A549 (cell line): ENCODE data around the gene MUC2. TPM values are rescaled to one million over a fixed set of nuclear protein-coding genes. Genes with fewer than 3 reads are reported as not detected.

Experiments used
- ATAC-seq, 2 experiments: fragments of 200-7000 bp in 1 of 2; fragments of >200 bp in 1 of 2; cut with Nextera tagmentation in 1 of 2; cut with Tn5 transposase in 1 of 2; 3 replicates each; pipeline versions ENCODE4 v1.8.0 to v1.9.1; 2018 to 2020; ENCODE audit warnings: mild to moderate bottlenecking in 1 of 2, moderate library complexity in 1 of 2
- CTCF ChIA-PET: fragments of 300-600 bp; sonication (Branson Sonifier 250); formaldehyde crosslinking; extraction: SDS; loops from one replicate; lab custom pipeline; 2021; ENCODE audit warnings: antibody characterized with exemption, inconsistent platforms; lab: Yijun Ruan, JAX
- POLR2A ChIA-PET: fragments of 350-600 bp; formaldehyde crosslinking; extraction: SDS; loops from one replicate; lab custom pipeline; 2021; ENCODE audit warnings: antibody characterized with exemption, inconsistent platforms; lab: Yijun Ruan, JAX
- DNase-seq, 2 experiments: peaks; one replicate each; pipeline versions ENCODE4 v3.0.0 to v3.0.0-alpha.2; 2011 to 2016; ENCODE audit warnings: low read depth in 1 of 2, low spot score in 1 of 2
- FAIRE-seq: peaks from 2 replicates; lab custom pipeline; 2011; peaks lifted over from hg19 to GRCh38; lab: Jason Lieb, UNC
- H3K27ac ChIP-seq, 2 experiments: fragments of >200 bp; sonication (Bioruptor Twin); formaldehyde crosslinking; 3 replicates each; pipeline ENCODE4 v1.5.1; 2016 to 2017
- H3K4me1 ChIP-seq: fragments of >200 bp; sonication (Bioruptor Twin); formaldehyde crosslinking; 3 replicates; pipeline ENCODE4 v1.6.1; 2016
- H3K4me2 ChIP-seq: fragments of >200 bp; sonication (Bioruptor Twin); formaldehyde crosslinking; 3 replicates; pipeline ENCODE4 v1.6.1; 2016
- H3K4me3 ChIP-seq: fragments of >200 bp; sonication (Bioruptor Twin); formaldehyde crosslinking; 3 replicates; pipeline ENCODE4 v1.5.1; 2016
- H3K9me3 ChIP-seq: fragments of >200 bp; sonication (Bioruptor Twin); formaldehyde crosslinking; 3 replicates; pipeline ENCODE4 v1.6.1; 2016
- CBX8 ChIP-seq: fragments of 200-600 bp; sonication (generic); IDR thresholded peaks from 2 replicates; pipeline ENCODE4 v1.6.1; 2016
- EHMT2 ChIP-seq: fragments of 200-600 bp; sonication (generic); IDR thresholded peaks from 2 replicates; pipeline ENCODE4 v1.6.1; 2016; ENCODE audit warnings: antibody characterized with exemption, low read depth, mild to moderate bottlenecking, moderate library complexity
- HDAC2 ChIP-seq: fragments of 200-600 bp; sonication (generic); IDR thresholded peaks from 2 replicates; pipeline ENCODE4 v1.6.1; 2016
- HOXB5 ChIP-seq: fragments of 250-450 bp; sonication (Bioruptor Pico); IDR thresholded peaks from 2 replicates; pipeline ENCODE4 v1.5.0; 2020; ENCODE audit warnings: mild to moderate bottlenecking, moderate library complexity
- JUN ChIP-seq, 2 experiments: fragments of >200 bp; sonication (Bioruptor Twin); formaldehyde crosslinking; IDR thresholded peaks; 2 replicates in 1 of 2; 3 replicates in 1 of 2; pipeline ENCODE4 v1.6.1; 2016 to 2017
- KDM5A ChIP-seq: fragments of 200-600 bp; sonication (generic); IDR thresholded peaks from 2 replicates; pipeline ENCODE4 v1.6.1; 2016; ENCODE audit warnings: antibody characterized with exemption, mild to moderate bottlenecking
- MYC ChIP-seq: IDR thresholded peaks from 2 replicates; pipeline ENCODE4 v1.6.1; 2012; ENCODE audit warnings: mild to moderate bottlenecking, inconsistent platforms, low read length, improper control_type of control experiment, borderline replicate concordance
- NR3C1 ChIP-seq: fragments of >200 bp; sonication (Bioruptor Twin); formaldehyde crosslinking; IDR thresholded peaks from 3 replicates; pipeline ENCODE4 v1.6.1; 2017
- POLR2AphosphoS2 ChIP-seq: conservative IDR thresholded peaks from 2 replicates; pipeline ENCODE4 v1.6.1; 2012; ENCODE audit warnings: low read length, improper control_type of control experiment, inconsistent platforms
- RARB ChIP-seq: fragments of 250-450 bp; sonication (Bioruptor Pico); IDR thresholded peaks from 2 replicates; pipeline ENCODE4 v1.8.0; 2021; ENCODE audit warnings: mild to moderate bottlenecking, moderate library complexity
- RCOR1 ChIP-seq: fragments of 150-350 bp; IDR thresholded peaks from 2 replicates; pipeline ENCODE4 v1.6.1; 2014; ENCODE audit warnings: antibody characterized with exemption, low read length, low read depth
- RNF2 ChIP-seq: fragments of 200-600 bp; sonication (generic); IDR thresholded peaks from 2 replicates; pipeline ENCODE4 v1.6.1; 2016; ENCODE audit warnings: low read depth, mild to moderate bottlenecking, antibody characterized with exemption, moderate library complexity, borderline replicate concordance
- SMC3 ChIP-seq: fragments of >200 bp; sonication (Bioruptor Twin); formaldehyde crosslinking; IDR thresholded peaks from 3 replicates; pipeline ENCODE4 v1.6.1; 2018; ENCODE audit warnings: inconsistent platforms
- SREBF2 ChIP-seq: fragments of 450-650 bp; IDR thresholded peaks from 2 replicates; pipeline ENCODE4 v1.6.1; 2014; ENCODE audit warnings: mild to moderate bottlenecking, moderate library complexity
- ZFP36 ChIP-seq: fragments of 450-650 bp; IDR thresholded peaks from 2 replicates; pipeline ENCODE4 v1.6.1; 2014; ENCODE audit warnings: borderline replicate concordance; ENCODE audit not compliant: partially characterized antibody
- WGBS: methylation state at CpG from one replicate; pipeline ENCODE4 v1.1.6; 2017; ENCODE audit errors: missing lambda C conversion rate; 5-methylcytosine and 5-hydroxymethylcytosine counted together
- polyA plus RNA-seq, 4 experiments: library from polyadenylated mRNA; depleted of rRNA in 3 of 4; stranded (reverse); fragments of >200 nt; fragmentation: RNase III in 1 of 4; extraction: RNeasy Plus Mini Kit Qiagen cat#74134 plus additional on column Dnase treatment in 1 of 4; gene quantifications; 2 replicates in 3 of 4; 3 replicates in 1 of 4; pipeline ENCODE4 v1.2.3, GENCODE V29; 2011 to 2017
- TF ChIP-seq, protein P1 (sequence below): fragments of 450-650 bp; IDR thresholded peaks from 2 replicates; pipeline ENCODE4 v1.6.1; 2014; ENCODE audit warnings: antibody characterized with exemption
- TF ChIP-seq, protein P2 (sequence below): IDR thresholded peaks from 2 replicates; pipeline ENCODE4 v1.6.1; 2012

Gene MUC2
- polyA plus RNA-seq, 2 of the 4 experiments (the other 2 are of a cell fraction) = 0.01 to 0.03 TPM

DNA sequence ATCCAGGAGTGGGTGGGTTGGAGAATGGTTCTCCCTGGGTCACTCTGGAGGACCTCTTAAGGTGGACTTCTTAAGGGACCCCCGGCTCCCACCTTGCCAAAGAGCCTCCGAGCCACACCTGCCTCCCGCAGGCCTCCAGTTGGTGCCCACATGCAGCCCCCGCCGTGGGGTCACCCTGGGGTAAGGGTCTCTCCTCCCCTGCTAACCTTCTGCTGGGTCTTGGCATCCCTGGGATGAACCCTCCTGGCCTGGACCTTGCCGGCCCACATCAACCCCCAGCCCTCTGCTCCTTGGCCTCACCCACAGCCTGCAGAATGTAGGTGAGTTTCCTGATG lies 25.6 kb upstream of the MUC2 start:
- FAIRE-seq (no peak), ATAC-seq (no peak)
- POLR2A ChIA-PET = no interaction called here
- Histone ChIP-seq H3K4me1 (peaks cover 33% of the 10 kb centered on the region), H3K27ac (no peak overlapping the region), H3K4me2 (no peak overlapping the region)
- WGBS = 89% methylated on average over 6 of the region's 6 CpGs
- TF ChIP-seq, protein P1, sequence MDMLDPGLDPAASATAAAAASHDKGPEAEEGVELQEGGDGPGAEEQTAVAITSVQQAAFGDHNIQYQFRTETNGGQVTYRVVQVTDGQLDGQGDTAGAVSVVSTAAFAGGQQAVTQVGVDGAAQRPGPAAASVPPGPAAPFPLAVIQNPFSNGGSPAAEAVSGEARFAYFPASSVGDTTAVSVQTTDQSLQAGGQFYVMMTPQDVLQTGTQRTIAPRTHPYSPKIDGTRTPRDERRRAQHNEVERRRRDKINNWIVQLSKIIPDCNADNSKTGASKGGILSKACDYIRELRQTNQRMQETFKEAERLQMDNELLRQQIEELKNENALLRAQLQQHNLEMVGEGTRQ = no peak
- TF ChIP-seq, all 56 proteins: peak for 0
- DNase-seq = no peak
- Histone ChIP-seq H3K9me3 (0 out of 3 replicates have a peak, but pooled peaks cover 3% of the 10 kb centered on the region), H3K4me3 (no peak overlapping the region)
- CTCF ChIA-PET = interaction anchor here (2.9 to 3.1 kb wide), 3 partner anchors 19 to 150 kb away, joined by 9 to 20 read pairs (median 19); no protein-coding TSS in a partner anchor

DNA sequence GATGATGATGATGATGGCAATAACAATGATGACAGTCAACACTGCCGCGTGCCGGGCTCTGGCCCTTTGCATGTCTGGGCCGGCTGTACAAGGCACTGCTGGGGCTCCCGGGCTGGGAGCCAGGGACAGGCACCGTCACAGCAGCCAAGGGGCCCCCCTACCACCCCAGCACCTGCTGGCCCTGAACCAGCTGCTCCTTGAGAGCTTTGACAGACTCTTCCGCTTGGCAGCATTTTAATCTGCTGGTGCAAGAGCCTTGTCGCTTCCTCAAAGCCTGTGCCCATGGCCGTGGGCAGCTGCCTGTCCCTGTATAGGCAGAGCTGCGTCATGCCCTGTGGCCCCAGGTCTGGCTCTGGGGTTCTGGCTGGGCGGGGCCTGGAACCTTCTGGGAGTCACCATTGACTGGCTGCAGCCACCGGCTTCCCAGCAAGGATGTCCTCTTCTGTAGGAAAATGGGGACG lies 25.2 kb upstream of the MUC2 start:
- WGBS = 95% methylated on average over 8 of the region's 13 CpGs
- peaks cover 37% of the 10 kb centered on the region for H3K4me1 ChIP-seq
- no peak for DNase-seq
- H3K4me2 ChIP-seq = no peak overlapping the region
- no peak for FAIRE-seq
- 0 out of 3 replicates have a peak, but pooled peaks cover 3% of the 10 kb centered on the region for H3K9me3 ChIP-seq
- TF ChIP-seq NR3C1 (no peak), CBX8 (no peak)
- H3K27ac ChIP-seq = no peak overlapping the region
- ChIA-PET POLR2A (no interaction called here), CTCF (interaction anchor here (1.7 to 3.9 kb wide), 13 partner anchors 7 to 202 kb away, joined by 4 to 40 read pairs (median 20); partner anchors contain the start of genes AP2A2 and MUC6)
- no peak overlapping the region for H3K4me3 ChIP-seq
- no peak for ATAC-seq

DNA sequence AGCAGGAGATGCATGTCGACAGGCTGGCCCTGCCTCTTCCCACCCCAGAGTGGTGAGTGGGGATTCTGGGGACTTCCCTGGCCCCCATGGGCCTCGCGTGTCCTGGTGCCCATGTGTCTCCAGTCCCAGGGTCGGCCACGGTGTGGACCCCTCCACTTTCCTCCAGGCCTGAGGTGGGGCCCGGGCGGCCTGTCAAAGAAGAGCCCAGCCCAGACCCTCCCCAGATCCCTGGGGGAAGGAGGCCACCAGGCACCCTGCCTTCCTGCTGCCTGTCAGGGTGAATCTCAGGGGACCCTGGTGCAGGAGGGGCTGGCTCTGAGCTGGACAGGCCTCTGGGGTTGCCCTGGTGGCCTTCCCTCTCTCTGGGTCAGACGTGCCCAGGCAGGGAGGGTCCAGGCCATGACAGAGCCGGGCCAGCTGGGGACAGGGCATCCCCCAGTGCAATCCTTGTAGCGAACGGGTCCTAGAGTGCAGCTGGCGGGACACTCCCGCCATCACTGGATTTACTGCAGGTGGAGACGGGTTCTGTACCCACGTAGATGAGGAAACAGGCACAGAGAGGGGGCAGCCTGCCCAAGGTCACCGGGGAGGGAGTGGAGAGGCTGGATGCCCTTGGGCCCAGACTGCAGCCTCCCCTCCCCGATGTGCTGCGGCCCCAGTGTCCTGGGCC lies 24.6 kb upstream of the MUC2 start:
- H3K4me1 ChIP-seq = peaks cover 42% of the 10 kb centered on the region
- CTCF ChIA-PET = interaction anchor here (0.5 to 3.9 kb wide), 45 partner anchors 7 to 233 kb away, joined by 3 to 40 read pairs (median 7); partner anchors contain the start of genes AP2A2, MUC2 and MUC6
- 81% methylated on average over 14 of the region's 18 CpGs for WGBS
- DNase-seq = no peak
- H3K4me2 ChIP-seq = no peak overlapping the region
- 0 out of 3 replicates have a peak, but pooled peaks cover 3% of the 10 kb centered on the region for H3K9me3 ChIP-seq
- no peak for ATAC-seq
- TF ChIP-seq KDM5A = no peak
- TF ChIP-seq, protein P1 = no peak
- no peak for TF ChIP-seq HOXB5 (CRISPR knock-in tag)
- no peak for TF ChIP-seq RCOR1
- TF ChIP-seq POLR2AphosphoS2 = no peak
- TF ChIP-seq RARB = no peak
- TF ChIP-seq HDAC2 = no peak
- no peak for TF ChIP-seq MYC
- no peak for TF ChIP-seq JUN (IDR thresholded peaks at IDR 0.05)
- TF ChIP-seq EHMT2 = no peak
- TF ChIP-seq RNF2 = no peak
- no peak for TF ChIP-seq SREBF2
- TF ChIP-seq, protein P2, sequence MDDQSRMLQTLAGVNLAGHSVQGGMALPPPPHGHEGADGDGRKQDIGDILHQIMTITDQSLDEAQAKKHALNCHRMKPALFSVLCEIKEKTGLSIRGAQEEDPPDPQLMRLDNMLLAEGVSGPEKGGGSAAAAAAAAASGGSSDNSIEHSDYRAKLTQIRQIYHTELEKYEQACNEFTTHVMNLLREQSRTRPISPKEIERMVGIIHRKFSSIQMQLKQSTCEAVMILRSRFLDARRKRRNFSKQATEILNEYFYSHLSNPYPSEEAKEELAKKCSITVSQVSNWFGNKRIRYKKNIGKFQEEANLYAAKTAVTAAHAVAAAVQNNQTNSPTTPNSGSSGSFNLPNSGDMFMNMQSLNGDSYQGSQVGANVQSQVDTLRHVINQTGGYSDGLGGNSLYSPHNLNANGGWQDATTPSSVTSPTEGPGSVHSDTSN = no peak
- TF ChIP-seq SMC3 = no peak
- TF ChIP-seq ZFP36 = no peak
- peak overlapping the region in 1 of 2 experiments; percentile 81; a peak in 2 of 6 replicates for H3K27ac ChIP-seq
- no peak overlapping the region for H3K4me3 ChIP-seq
- POLR2A ChIA-PET = no interaction called here
- no peak for FAIRE-seq
